ENCODE results near the gene SNX1. TPM values are rescaled to one million over a fixed set of nuclear protein-coding genes. Genes with fewer than 3 reads are reported as not detected.
"Not testable (repeated sequence)": the region's sequence is repeated elsewhere in the genome, so short reads cannot be mapped to it uniquely, and the experiment has no call there.

Gene SNX1
- total RNA-seq, 1 donor from 2014 or later = 33.8 TPM

- Histone ChIP-seq H3K9me3 (no peaks in the 10 kb centered on the region), H3K27ac (no peak overlapping the region), H3K4me3 (no peak overlapping the region), H3K36me3 (peaks cover 40 to 55% of the 10 kb centered on the region in 2 donors), H3K27me3 (no peaks in the 10 kb centered on the region), H3K4me1 (peaks cover 0 to 4% of the 10 kb centered on the region in 2 donors)
- no peak for TF ChIP-seq CTCF (IDR thresholded peaks at IDR 0.05)
- intact Hi-C loops (cut with DNase I) = no loop called here
- no peak for DNase-seq (ENCODE audit: low spot score in 2 of 2)
These were observed 17.1 kb downstream of the SNX1 start for GRCh38 chr15:64112904-64113303.

GRCh38 chr15:64117759-64118487, 22.1 kb downstream of the SNX1 start:
- DNase-seq (ENCODE audit: low spot score in 2 of 2) = no peak
- Histone ChIP-seq H3K9me3 (no peaks in the 10 kb centered on the region), H3K4me1 (no peaks in the 10 kb centered on the region), H3K36me3 (peaks cover 87 to 92% of the 10 kb centered on the region in 2 donors), H3K27me3 (no peaks in the 10 kb centered on the region), H3K27ac (no peak overlapping the region), H3K4me3 (no peak overlapping the region)
- intact Hi-C loops (cut with DNase I) = no loop called here
- no peak for TF ChIP-seq CTCF (IDR thresholded peaks at IDR 0.05)

GRCh38 chr15:64120322-64120721, 24.5 kb downstream of the SNX1 start:
- H3K9me3 ChIP-seq; H3K27me3 ChIP-seq; H3K4me3 ChIP-seq; intact Hi-C loops (cut with DNase I); H3K27ac ChIP-seq; H3K4me1 ChIP-seq; DNase-seq (ENCODE audit: low spot score in 2 of 2): not testable (repeated sequence)
- H3K36me3 ChIP-seq = peaks cover 88 to 92% of the 10 kb centered on the region in 2 donors

- H3K27me3 ChIP-seq = no peaks in the 10 kb centered on the region
- DNase-seq (ENCODE audit: low spot score in 2 of 2) = no peak
- peaks cover 86 to 88% of the 10 kb centered on the region in 2 donors for H3K36me3 ChIP-seq
- H3K27ac ChIP-seq = no peak overlapping the region
- TF ChIP-seq CTCF (IDR thresholded peaks at IDR 0.05) = no peak
- H3K9me3 ChIP-seq = no peaks in the 10 kb centered on the region
- H3K4me1 ChIP-seq = no peaks in the 10 kb centered on the region
- intact Hi-C loops (cut with DNase I) = no loop called here
- H3K4me3 ChIP-seq = no peak overlapping the region
These were observed 25.8 kb downstream of the SNX1 start for GRCh38 chr15:64121614-64122013.

DNA sequence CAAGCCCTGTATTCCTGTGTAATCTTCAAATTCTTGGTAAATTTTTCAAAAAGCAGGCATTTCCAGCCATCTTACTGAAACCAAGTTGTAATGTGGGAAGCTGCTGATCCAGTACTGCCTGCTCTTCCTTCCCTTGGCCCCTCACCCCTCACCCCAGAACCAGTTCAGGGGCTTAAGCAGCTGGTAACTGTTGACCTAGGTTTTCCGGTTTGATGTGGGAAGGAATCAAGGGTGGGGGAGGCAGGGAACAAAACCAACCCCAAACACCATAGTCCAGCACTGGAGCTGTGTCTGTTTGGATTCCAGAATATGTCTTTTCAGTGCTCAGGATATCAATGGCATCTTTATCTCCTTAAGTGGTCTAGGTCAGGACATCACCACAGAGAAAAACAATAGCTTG, 26.7 kb downstream of the SNX1 start:
- no peak for TF ChIP-seq CTCF (IDR thresholded peaks at IDR 0.05)
- peaks cover 86 to 88% of the 10 kb centered on the region in 2 donors for H3K36me3 ChIP-seq
- no peaks in the 10 kb centered on the region for H3K4me1 ChIP-seq
- no peak overlapping the region for H3K4me3 ChIP-seq
- H3K9me3 ChIP-seq = no peaks in the 10 kb centered on the region
- H3K27me3 ChIP-seq = no peaks in the 10 kb centered on the region
- no peak for DNase-seq (ENCODE audit: low spot score in 2 of 2)
- no peak overlapping the region for H3K27ac ChIP-seq
- intact Hi-C loops (cut with DNase I) = no loop called here

DNA sequence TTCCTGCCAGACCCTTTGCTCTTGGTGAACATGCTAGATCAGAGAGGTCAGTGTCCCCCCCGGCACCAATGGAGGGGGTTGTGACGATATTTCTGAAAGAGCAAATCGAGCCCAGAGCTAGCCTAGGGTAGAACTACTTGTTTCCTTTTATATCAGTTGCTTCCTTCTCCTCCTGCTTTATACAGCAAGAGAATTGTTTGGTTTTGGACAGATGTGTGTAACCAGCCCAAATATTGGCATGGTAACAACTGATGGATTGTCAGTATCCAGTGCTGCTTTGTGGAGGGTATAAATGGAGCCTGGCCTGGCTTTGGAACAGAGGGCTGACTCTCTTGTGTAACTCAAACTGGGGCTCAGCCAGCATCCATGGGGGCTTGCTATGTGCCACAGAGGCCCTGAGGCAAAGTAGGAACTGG, 27.2 kb downstream of the SNX1 start:
- H3K4me3 ChIP-seq = no peak overlapping the region
- H3K36me3 ChIP-seq = peaks cover 88% of the 10 kb centered on the region in 2 donors
- TF ChIP-seq CTCF (IDR thresholded peaks at IDR 0.05) = no peak
- no peaks in the 10 kb centered on the region for H3K9me3 ChIP-seq
- H3K4me1 ChIP-seq = no peaks in the 10 kb centered on the region
- no peak overlapping the region for H3K27ac ChIP-seq
- H3K27me3 ChIP-seq = no peaks in the 10 kb centered on the region
- intact Hi-C loops (cut with DNase I) = no loop called here
- no peak for DNase-seq (ENCODE audit: low spot score in 2 of 2)

Data from ascending aorta (tissue), 2 donors.